ENCODE data around the gene JAKMIP1. TPM values are rescaled to one million over a fixed set of nuclear protein-coding genes. Genes with fewer than 3 reads are reported as not detected.

The JAKMIP1 gene
- polyA plus RNA-seq, 1 experiment: not detected

DNA sequence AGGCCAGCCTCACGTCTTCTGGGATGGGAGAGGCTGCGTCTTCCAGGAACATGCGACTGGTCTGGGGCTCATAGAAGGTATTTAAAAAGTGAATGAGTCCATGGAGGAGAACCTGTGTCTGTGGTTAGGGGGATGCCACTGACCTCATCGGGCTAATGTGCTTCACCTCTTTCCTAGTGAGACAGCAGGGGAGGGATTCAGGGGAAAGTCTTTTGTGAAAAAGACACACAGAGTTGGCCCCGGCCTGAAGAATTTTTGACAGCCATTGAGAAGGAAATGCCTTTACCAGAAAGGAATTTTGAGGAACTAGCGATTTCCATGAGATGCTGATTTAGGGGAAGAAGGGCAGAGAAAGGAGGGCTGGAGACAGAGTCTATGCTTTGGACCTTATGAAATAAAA is 171.1 kb downstream of the JAKMIP1 start:
- ChIA-PET CTCF (no interaction called here), POLR2A (no interaction called here)
- TF ChIP-seq, protein P1, sequence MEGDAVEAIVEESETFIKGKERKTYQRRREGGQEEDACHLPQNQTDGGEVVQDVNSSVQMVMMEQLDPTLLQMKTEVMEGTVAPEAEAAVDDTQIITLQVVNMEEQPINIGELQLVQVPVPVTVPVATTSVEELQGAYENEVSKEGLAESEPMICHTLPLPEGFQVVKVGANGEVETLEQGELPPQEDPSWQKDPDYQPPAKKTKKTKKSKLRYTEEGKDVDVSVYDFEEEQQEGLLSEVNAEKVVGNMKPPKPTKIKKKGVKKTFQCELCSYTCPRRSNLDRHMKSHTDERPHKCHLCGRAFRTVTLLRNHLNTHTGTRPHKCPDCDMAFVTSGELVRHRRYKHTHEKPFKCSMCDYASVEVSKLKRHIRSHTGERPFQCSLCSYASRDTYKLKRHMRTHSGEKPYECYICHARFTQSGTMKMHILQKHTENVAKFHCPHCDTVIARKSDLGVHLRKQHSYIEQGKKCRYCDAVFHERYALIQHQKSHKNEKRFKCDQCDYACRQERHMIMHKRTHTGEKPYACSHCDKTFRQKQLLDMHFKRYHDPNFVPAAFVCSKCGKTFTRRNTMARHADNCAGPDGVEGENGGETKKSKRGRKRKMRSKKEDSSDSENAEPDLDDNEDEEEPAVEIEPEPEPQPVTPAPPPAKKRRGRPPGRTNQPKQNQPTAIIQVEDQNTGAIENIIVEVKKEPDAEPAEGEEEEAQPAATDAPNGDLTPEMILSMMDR (IDR thresholded peaks at IDR 0.05; ENCODE audit: low read depth, low read length): no peak
- H3K27me3 ChIP-seq (ENCODE audit: control insufficient read depth, insufficient read depth, low read length): peaks cover 3% of the 10 kb centered on the region
- H3K27ac ChIP-seq (ENCODE audit: low read depth, low read length): no peak overlapping the region
- no peaks in the 10 kb centered on the region; the same call in 1 of the 2 replicates for H3K9me3 ChIP-seq (ENCODE audit: control insufficient read depth, insufficient read depth, low read length)
- DNase-seq (ENCODE audit: low read depth, low spot score): no peak
- no peak overlapping the region for H3K4me3 ChIP-seq (ENCODE audit: low read depth, low read length)

DNA sequence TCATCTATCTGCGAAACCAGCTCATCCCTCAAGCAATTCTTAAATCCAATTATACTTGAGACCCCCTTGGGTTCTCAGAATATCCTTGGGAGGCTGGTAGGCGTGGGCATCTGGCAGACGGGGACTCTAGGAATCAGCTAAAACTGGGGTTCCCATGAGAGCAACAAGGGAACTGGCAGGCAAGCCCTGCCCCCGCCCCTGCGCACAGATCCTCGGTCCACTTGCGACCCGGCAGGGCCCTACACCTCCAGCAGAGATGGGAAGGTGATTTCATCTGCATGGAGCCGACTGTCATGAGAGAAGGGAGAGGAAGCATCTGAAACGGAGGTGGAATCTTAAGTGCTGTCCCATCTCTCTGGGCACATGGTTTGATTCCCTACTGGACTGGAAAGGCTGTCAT is 172.2 kb downstream of the JAKMIP1 start:
- TF ChIP-seq, protein P1 (IDR thresholded peaks at IDR 0.05; ENCODE audit: low read depth, low read length): no peak
- Histone ChIP-seq H3K9me3 (ENCODE audit: control insufficient read depth, insufficient read depth, low read length) (no peaks in the 10 kb centered on the region; the same call in 1 of the 2 replicates), H3K4me3 (ENCODE audit: low read depth, low read length) (no peak overlapping the region), H3K27ac (ENCODE audit: low read depth, low read length) (no peak overlapping the region), H3K27me3 (ENCODE audit: control insufficient read depth, insufficient read depth, low read length) (peaks cover 3% of the 10 kb centered on the region)
- no peak for DNase-seq (ENCODE audit: low read depth, low spot score)
- ChIA-PET CTCF (no interaction called here), POLR2A (no interaction called here)

GRCh38 chr4:6027392-6027791 is 173.0 kb downstream of the JAKMIP1 start:
- TF ChIP-seq, protein P1 (IDR thresholded peaks at IDR 0.05; ENCODE audit: low read depth, low read length): no peak
- no peak overlapping the region for H3K27ac ChIP-seq (ENCODE audit: low read depth, low read length)
- no peak for DNase-seq (ENCODE audit: low read depth, low spot score)
- H3K9me3 ChIP-seq (ENCODE audit: control insufficient read depth, insufficient read depth, low read length): no peaks in the 10 kb centered on the region; the same call in 1 of the 2 replicates
- ChIA-PET POLR2A (no interaction called here), CTCF (interaction anchor here (1.3 kb wide), 1 partner anchor 29 kb away, joined by 8 read pairs; no protein-coding TSS in a partner anchor)
- H3K27me3 ChIP-seq (ENCODE audit: control insufficient read depth, insufficient read depth, low read length): peaks cover 3% of the 10 kb centered on the region
- no peak overlapping the region for H3K4me3 ChIP-seq (ENCODE audit: low read depth, low read length)

DNA sequence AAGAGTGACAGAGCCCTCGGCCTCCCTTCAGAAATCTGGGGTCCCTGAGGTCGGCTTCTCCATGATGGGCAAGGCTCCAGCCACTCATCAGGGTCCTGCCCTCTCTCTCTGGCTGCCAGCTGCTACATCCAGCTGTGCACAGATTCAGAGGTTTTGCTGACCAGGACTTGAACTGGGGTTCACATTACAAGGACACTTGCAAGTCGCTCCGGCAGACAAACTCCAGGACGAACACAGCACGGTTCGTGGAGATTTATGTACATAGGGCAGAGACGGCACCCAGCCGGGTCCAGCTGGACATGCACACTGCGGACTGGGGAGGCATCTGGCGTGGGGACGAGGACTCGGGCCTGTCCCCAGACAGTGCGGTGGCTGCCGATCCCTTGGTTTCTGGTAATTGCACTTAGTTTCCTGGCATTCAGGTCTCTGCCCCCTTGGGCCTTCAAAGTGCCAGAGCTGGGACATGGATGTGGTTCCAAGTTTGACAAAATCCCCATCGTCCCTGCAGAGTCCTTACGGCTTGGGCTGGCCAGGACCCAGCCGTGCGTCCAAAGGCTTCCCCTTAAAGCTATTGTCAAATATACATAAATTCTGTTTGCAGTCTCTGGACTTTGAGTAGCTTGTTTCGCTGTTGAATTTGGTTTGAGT is 175.9 kb downstream of the JAKMIP1 start:
- no peak for DNase-seq (ENCODE audit: low read depth, low spot score)
- ChIA-PET POLR2A (no interaction called here), CTCF (no interaction called here)
- peaks cover 3% of the 10 kb centered on the region for H3K27me3 ChIP-seq (ENCODE audit: control insufficient read depth, insufficient read depth, low read length)
- no peak overlapping the region for H3K4me3 ChIP-seq (ENCODE audit: low read depth, low read length)
- no peak overlapping the region for H3K27ac ChIP-seq (ENCODE audit: low read depth, low read length)
- H3K9me3 ChIP-seq (ENCODE audit: control insufficient read depth, insufficient read depth, low read length): no peaks in the 10 kb centered on the region; the same call in 1 of the 2 replicates
- TF ChIP-seq, protein P1 (IDR thresholded peaks at IDR 0.05; ENCODE audit: low read depth, low read length): no peak

- ChIA-PET POLR2A (no interaction called here), CTCF (no interaction called here)
- TF ChIP-seq, protein P1 (IDR thresholded peaks at IDR 0.05; ENCODE audit: low read depth, low read length): no peak
- H3K27ac ChIP-seq (ENCODE audit: low read depth, low read length): no peak overlapping the region
- H3K9me3 ChIP-seq (ENCODE audit: control insufficient read depth, insufficient read depth, low read length): no peaks in the 10 kb centered on the region; the same call in 1 of the 2 replicates
- H3K4me3 ChIP-seq (ENCODE audit: low read depth, low read length): no peak overlapping the region
- no peak for DNase-seq (ENCODE audit: low read depth, low spot score)
- H3K27me3 ChIP-seq (ENCODE audit: control insufficient read depth, insufficient read depth, low read length): peaks cover 3% of the 10 kb centered on the region
Observed at GRCh38 chr4:6023731-6024130, 176.6 kb downstream of the JAKMIP1 start.

All from AG04450 (cell line).